ENCODE measurements around the gene PRSS48. TPM values are rescaled to one million over a fixed set of nuclear protein-coding genes. Genes with fewer than 3 reads are reported as not detected.

Gene PRSS48
- total RNA-seq, 3 donors from 2014 or later (not counting 1 experiment from before 2014, with no cell fraction given): not detected

- Histone ChIP-seq H3K4me3 (ENCODE audit: low read length) (no peak overlapping the region), H3K27me3 (ENCODE audit: control insufficient read depth, insufficient read depth, low read length) (no peaks in the 10 kb centered on the region), H3K36me3 (ENCODE audit: control insufficient read depth, insufficient read depth, low read length) (no peaks in the 10 kb centered on the region), H3K27ac (ENCODE audit: low read length) (no peak overlapping the region), H3K9me3 (ENCODE audit: control insufficient read depth, insufficient read depth, low read length) (no peaks in the 10 kb centered on the region), H3K4me1 (ENCODE audit: control insufficient read depth, insufficient read depth, low read length) (no peaks in the 10 kb centered on the region)
- H3K36me3 Mint-ChIP-seq: no peaks in the 10 kb centered on the region
- WGBS (ENCODE audit: insufficient coverage): 78% methylated on average over 4 of the region's 4 CpGs
- H3K27ac Mint-ChIP-seq: no peak overlapping the region
- H3K9me3 Mint-ChIP-seq: no peaks in the 10 kb centered on the region
- TF ChIP-seq, protein P1, sequence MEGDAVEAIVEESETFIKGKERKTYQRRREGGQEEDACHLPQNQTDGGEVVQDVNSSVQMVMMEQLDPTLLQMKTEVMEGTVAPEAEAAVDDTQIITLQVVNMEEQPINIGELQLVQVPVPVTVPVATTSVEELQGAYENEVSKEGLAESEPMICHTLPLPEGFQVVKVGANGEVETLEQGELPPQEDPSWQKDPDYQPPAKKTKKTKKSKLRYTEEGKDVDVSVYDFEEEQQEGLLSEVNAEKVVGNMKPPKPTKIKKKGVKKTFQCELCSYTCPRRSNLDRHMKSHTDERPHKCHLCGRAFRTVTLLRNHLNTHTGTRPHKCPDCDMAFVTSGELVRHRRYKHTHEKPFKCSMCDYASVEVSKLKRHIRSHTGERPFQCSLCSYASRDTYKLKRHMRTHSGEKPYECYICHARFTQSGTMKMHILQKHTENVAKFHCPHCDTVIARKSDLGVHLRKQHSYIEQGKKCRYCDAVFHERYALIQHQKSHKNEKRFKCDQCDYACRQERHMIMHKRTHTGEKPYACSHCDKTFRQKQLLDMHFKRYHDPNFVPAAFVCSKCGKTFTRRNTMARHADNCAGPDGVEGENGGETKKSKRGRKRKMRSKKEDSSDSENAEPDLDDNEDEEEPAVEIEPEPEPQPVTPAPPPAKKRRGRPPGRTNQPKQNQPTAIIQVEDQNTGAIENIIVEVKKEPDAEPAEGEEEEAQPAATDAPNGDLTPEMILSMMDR (IDR thresholded peaks at IDR 0.05): no peak
- DNase-seq (no peak), ATAC-seq (no peak)
- intact Hi-C loops (cut with micrococcal nuclease): no loop called here
- H3K4me3 Mint-ChIP-seq: no peak overlapping the region
- peaks cover 0 to 3% of the 10 kb centered on the region in 2 donors for H3K27me3 Mint-ChIP-seq (ENCODE audit: low read depth in 2 of 2)
- no peaks in the 10 kb centered on the region for H3K4me1 Mint-ChIP-seq
Measured at GRCh38 chr4:151257704-151258103, 19.3 kb upstream of the PRSS48 start.

DNA sequence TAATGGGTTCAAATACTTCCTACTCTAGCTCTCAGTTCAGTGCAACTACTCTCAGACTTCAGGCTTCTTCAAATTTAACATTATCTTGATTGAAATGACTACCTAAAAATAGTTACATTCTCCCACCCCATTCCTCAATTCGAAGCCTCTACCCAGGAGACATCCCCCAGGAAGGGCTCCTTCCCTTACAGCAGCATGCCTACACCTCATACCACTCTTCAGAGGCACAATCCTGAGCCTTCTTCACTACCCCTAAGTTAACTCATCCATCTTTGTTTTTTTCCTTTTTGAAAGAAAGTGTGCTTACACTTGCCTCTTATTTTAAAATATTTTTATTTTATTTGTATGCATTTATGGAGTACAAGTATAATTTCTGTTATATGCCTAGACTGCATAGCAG lies 17.2 kb upstream of the PRSS48 start:
- ATAC-seq: no peak
- no peak for DNase-seq
- intact Hi-C loops (cut with micrococcal nuclease): no loop called here
- no peak overlapping the region for H3K4me3 ChIP-seq (ENCODE audit: low read length)
- Mint-ChIP-seq H3K9me3 (no peaks in the 10 kb centered on the region), H3K4me1 (no peaks in the 10 kb centered on the region), H3K27ac (no peak overlapping the region), H3K36me3 (no peaks in the 10 kb centered on the region), H3K4me3 (no peak overlapping the region), H3K27me3 (ENCODE audit: low read depth in 2 of 2) (peaks cover 0 to 3% of the 10 kb centered on the region in 2 donors)
- no peaks in the 10 kb centered on the region for H3K9me3 ChIP-seq (ENCODE audit: control insufficient read depth, insufficient read depth, low read length)
- H3K27me3 ChIP-seq (ENCODE audit: control insufficient read depth, insufficient read depth, low read length): no peaks in the 10 kb centered on the region
- H3K27ac ChIP-seq (ENCODE audit: low read length): no peak overlapping the region
- no peaks in the 10 kb centered on the region for H3K4me1 ChIP-seq (ENCODE audit: control insufficient read depth, insufficient read depth, low read length)
- H3K36me3 ChIP-seq (ENCODE audit: control insufficient read depth, insufficient read depth, low read length): no peaks in the 10 kb centered on the region
- whole genome bisulfite sequencing (ENCODE audit: insufficient coverage): 58% methylated on average over 1 of the region's 1 CpG
- TF ChIP-seq, protein P1 (IDR thresholded peaks at IDR 0.05): no peak

DNA sequence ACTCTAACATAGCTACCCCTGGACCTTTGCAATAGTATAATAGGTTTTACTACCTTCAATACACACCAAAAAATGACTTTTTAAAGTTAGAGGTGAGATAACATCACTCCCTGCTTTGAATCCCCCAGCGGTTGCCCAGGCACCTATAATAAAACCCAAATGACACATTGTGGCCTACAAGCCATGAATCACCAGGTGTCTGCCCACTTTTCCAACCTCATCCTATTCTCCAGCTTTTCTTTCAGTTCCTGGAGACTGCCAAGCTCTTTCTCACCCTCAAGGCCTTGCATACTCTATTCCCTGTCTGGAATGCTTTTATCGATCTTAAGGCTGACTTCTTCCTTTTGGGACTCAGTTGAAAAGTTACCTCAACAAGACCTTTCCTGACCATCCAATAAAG lies 16.4 kb upstream of the PRSS48 start:
- Mint-ChIP-seq H3K27ac (no peak overlapping the region), H3K36me3 (no peaks in the 10 kb centered on the region), H3K4me3 (no peak overlapping the region), H3K4me1 (no peaks in the 10 kb centered on the region), H3K9me3 (no peaks in the 10 kb centered on the region), H3K27me3 (ENCODE audit: low read depth in 2 of 2) (peaks cover 0 to 3% of the 10 kb centered on the region in 2 donors)
- 91% methylated on average over 2 of the region's 2 CpGs for WGBS (ENCODE audit: insufficient coverage)
- ATAC-seq (no peak), DNase-seq (no peak)
- intact Hi-C loops (cut with micrococcal nuclease): no loop called here
- no peaks in the 10 kb centered on the region for H3K27me3 ChIP-seq (ENCODE audit: control insufficient read depth, insufficient read depth, low read length)
- no peak overlapping the region for H3K4me3 ChIP-seq (ENCODE audit: low read length)
- no peak overlapping the region for H3K27ac ChIP-seq (ENCODE audit: low read length)
- H3K9me3 ChIP-seq (ENCODE audit: control insufficient read depth, insufficient read depth, low read length): no peaks in the 10 kb centered on the region
- TF ChIP-seq, protein P1 (IDR thresholded peaks at IDR 0.05): no peak
- no peaks in the 10 kb centered on the region for H3K4me1 ChIP-seq (ENCODE audit: control insufficient read depth, insufficient read depth, low read length)
- H3K36me3 ChIP-seq (ENCODE audit: control insufficient read depth, insufficient read depth, low read length): no peaks in the 10 kb centered on the region

GRCh38 chr4:151263455-151263854 lies 13.5 kb upstream of the PRSS48 start:
- H3K9me3 ChIP-seq (ENCODE audit: control insufficient read depth, insufficient read depth, low read length): no peaks in the 10 kb centered on the region
- H3K4me3 Mint-ChIP-seq: no peak overlapping the region
- H3K4me3 ChIP-seq (ENCODE audit: low read length): no peak overlapping the region
- H3K27me3 Mint-ChIP-seq (ENCODE audit: low read depth in 2 of 2): peaks cover 0 to 3% of the 10 kb centered on the region in 2 donors
- TF ChIP-seq, protein P1 (IDR thresholded peaks at IDR 0.05): no peak
- no peaks in the 10 kb centered on the region for H3K4me1 Mint-ChIP-seq
- no peaks in the 10 kb centered on the region for H3K27me3 ChIP-seq (ENCODE audit: control insufficient read depth, insufficient read depth, low read length)
- H3K27ac Mint-ChIP-seq: no peak overlapping the region
- H3K27ac ChIP-seq (ENCODE audit: low read length): no peak overlapping the region
- H3K36me3 ChIP-seq (ENCODE audit: control insufficient read depth, insufficient read depth, low read length): no peaks in the 10 kb centered on the region
- WGBS (ENCODE audit: insufficient coverage): 80% methylated on average over 1 of the region's 2 CpGs
- no peaks in the 10 kb centered on the region for H3K4me1 ChIP-seq (ENCODE audit: control insufficient read depth, insufficient read depth, low read length)
- intact Hi-C loops (cut with micrococcal nuclease): no loop called here
- H3K36me3 Mint-ChIP-seq: no peaks in the 10 kb centered on the region
- no peak for DNase-seq
- no peak for ATAC-seq
- H3K9me3 Mint-ChIP-seq: no peaks in the 10 kb centered on the region

All from natural killer cell (primary cell).